Posterior vena cava (tissue), 2 donors: ENCODE data around the gene SUPT3H. TPM values are rescaled to one million over a fixed set of nuclear protein-coding genes. Genes with fewer than 3 reads are reported as not detected.
"Not testable (repeated sequence)": the region's sequence is repeated elsewhere in the genome, so short reads cannot be mapped to it uniquely, and the experiment has no call there.

ENCODE experiments used
- DNase-seq: peaks from one replicate; pipeline ENCODE4 v3.0.0-alpha.2; 2020; ENCODE audit warnings: low spot score
- intact Hi-C, 2 donors: fragments of 100-400 bp; cut with DNase I; formaldehyde crosslinking; loops; one replicate each; pipeline versions ENCODE4 v1.14.1 to v1.14.2; 2022 to 2023
- total RNA-seq, 2 donors: library from RNA; stranded (reverse); fragmentation: NEBNext Ultra II Directional; extraction: Animal tissue kit (Norgen Biotek cat#: 25700); gene quantifications; one replicate each; pipeline ENCODE4 v1.2.1, GENCODE V29; 2021
- donor health status: DM: yes; HTN: yes; CAD: no.
- donor health status: DM: yes; HTN: yes; CAD: no.

Gene SUPT3H
- total RNA-seq, 2 donors from 2014 or later: 7.9 to 10.3 TPM

- DNase-seq, intact Hi-C loops: not testable (repeated sequence)
Measured at GRCh38 chr6:44900358-44900757, 477.4 kb downstream of the SUPT3H start.

- intact Hi-C loops: no loop called here
- DNase-seq: no peak
Measured at GRCh38 chr6:44898296-44898930, 479.3 kb downstream of the SUPT3H start.

GRCh38 chr6:44897316-44897715 is 480.4 kb downstream of the SUPT3H start:
- intact Hi-C loops: no loop called here

GRCh38 chr6:44896701-44897100 is 481.0 kb downstream of the SUPT3H start:
- DNase-seq: no peak
- intact Hi-C loops: no loop called here

More at GRCh38 chr6:44897316-44897715, 480.4 kb downstream of the SUPT3H start:
- DNase-seq: no peak

GRCh38 chr6:44892579-44892978 is 485.2 kb downstream of the SUPT3H start:
- intact Hi-C loops: no loop called here
- no peak for DNase-seq

- intact Hi-C loops, DNase-seq: not testable (repeated sequence)
Measured at GRCh38 chr6:44879071-44879470, 498.7 kb downstream of the SUPT3H start.

- DNase-seq, intact Hi-C loops: not testable (repeated sequence)
Measured at GRCh38 chr6:44876638-44877037, 501.1 kb downstream of the SUPT3H start.

- intact Hi-C loops: no loop called here
- no peak for DNase-seq
Measured at GRCh38 chr6:44869321-44869897, 508.3 kb downstream of the SUPT3H start.

GRCh38 chr6:44868910-44869309 is 508.8 kb downstream of the SUPT3H start:
- intact Hi-C loops: no loop called here
- DNase-seq: no peak

GRCh38 chr6:44868335-44868668 is 509.4 kb downstream of the SUPT3H start:
- intact Hi-C loops: no loop called here
- DNase-seq: no peak

GRCh38 chr6:44867571-44868334 is 510.0 kb downstream of the SUPT3H start:
- intact Hi-C loops: no loop called here
- DNase-seq: no peak

GRCh38 chr6:44865184-44865583 is 512.5 kb downstream of the SUPT3H start:
- DNase-seq, intact Hi-C loops: not testable (repeated sequence)

GRCh38 chr6:44859901-44860410 is 517.8 kb downstream of the SUPT3H start:
- intact Hi-C loops: no loop called here
- DNase-seq: no peak

- intact Hi-C loops: no loop called here
- no peak for DNase-seq
Measured at GRCh38 chr6:44858998-44859397, 518.7 kb downstream of the SUPT3H start.

- intact Hi-C loops: no loop called here
- no peak for DNase-seq
Measured at GRCh38 chr6:44856479-44856878, 521.3 kb downstream of the SUPT3H start.

- DNase-seq: no peak
- intact Hi-C loops: no loop called here
Measured at GRCh38 chr6:44855562-44856411, 521.9 kb downstream of the SUPT3H start.

GRCh38 chr6:44854712-44855443 is 522.9 kb downstream of the SUPT3H start:
- no peak for DNase-seq
- intact Hi-C loops: no loop called here

GRCh38 chr6:44851176-44851575 is 526.6 kb downstream of the SUPT3H start:
- DNase-seq: no peak
- intact Hi-C loops: no loop called here

GRCh38 chr6:44850312-44850711 is 527.4 kb downstream of the SUPT3H start:
- intact Hi-C loops: no loop called here
- no peak for DNase-seq
